ENCODE results near the gene TRIM61.
"Not testable (repeated sequence)": the region's sequence is repeated elsewhere in the genome, so short reads cannot be mapped to it uniquely, and the experiment has no call there.

TRIM61 gene

GRCh38 chr4:164977243-164978164 lies at the start of gene TRIM61:
Gene TRIM61, minus strand, starts transcription at chr4:164977657. Its CDS starts 7,655 bp downstream, at chr4:164970002.
- no peak for DNase-seq

- not testable (repeated sequence) for DNase-seq
These were observed 48.3 kb upstream of the TRIM61 start for GRCh38 chr4:165025782-165026181.

- DNase-seq, result not testable (repeated sequence)
These were observed 42.5 kb upstream of the TRIM61 start for GRCh38 chr4:165019995-165020394.

- DNase-seq, result no peak
These were observed 39.5 kb upstream of the TRIM61 start for GRCh38 chr4:165016971-165017370.

- DNase-seq, result no peak
These were observed 36.2 kb upstream of the TRIM61 start for GRCh38 chr4:165013691-165014090.

GRCh38 chr4:165011403-165011802 lies 33.9 kb upstream of the TRIM61 start:
- DNase-seq, result no peak

- DNase-seq, result no peak
These were observed 33.5 kb upstream of the TRIM61 start for GRCh38 chr4:165010991-165011390.

- no peak for DNase-seq
These were observed 33.0 kb upstream of the TRIM61 start for GRCh38 chr4:165010487-165010886.

GRCh38 chr4:165009493-165010227 lies 32.2 kb upstream of the TRIM61 start:
- no peak for DNase-seq

GRCh38 chr4:165006886-165007285 lies 29.4 kb upstream of the TRIM61 start:
- no peak for DNase-seq

- DNase-seq, result no peak
These were observed 29.0 kb upstream of the TRIM61 start for GRCh38 chr4:165006456-165006855.

- DNase-seq, result no peak
These were observed 28.0 kb upstream of the TRIM61 start for GRCh38 chr4:165005352-165005925.

- DNase-seq, result not testable (repeated sequence)
These were observed 24.5 kb upstream of the TRIM61 start for GRCh38 chr4:165001957-165002356.

GRCh38 chr4:164998526-164999080 lies 21.1 kb upstream of the TRIM61 start:
- DNase-seq, result not testable (repeated sequence)

- no peak for DNase-seq
These were observed 20.5 kb upstream of the TRIM61 start for GRCh38 chr4:164997941-164998340.

GRCh38 chr4:164997324-164997723 lies 19.9 kb upstream of the TRIM61 start:
- no peak for DNase-seq

GRCh38 chr4:164996123-164996522 lies 18.7 kb upstream of the TRIM61 start:
- DNase-seq, result not testable (repeated sequence)

- not testable (repeated sequence) for DNase-seq
These were observed 13.3 kb upstream of the TRIM61 start for GRCh38 chr4:164990786-164991185.

- no peak for DNase-seq
These were observed 12.0 kb upstream of the TRIM61 start for GRCh38 chr4:164989471-164989870.

- not testable (repeated sequence) for DNase-seq
These were observed 5.5 kb downstream of the TRIM61 start for GRCh38 chr4:164971929-164972328.

- no peak for DNase-seq
These were observed 17.6 kb downstream of the TRIM61 start for GRCh38 chr4:164959896-164960295.

GRCh38 chr4:164959421-164959820 lies 18.0 kb downstream of the TRIM61 start:
- DNase-seq, result not testable (repeated sequence)

Data from NCI-H2081 treated with DMSO at 0.1 percent for 48 hours (cell line).